ENCODE data around the gene KRTCAP3. TPM values are rescaled to one million over a fixed set of nuclear protein-coding genes. Genes with fewer than 3 reads are reported as not detected.

KRTCAP3 gene
- total and polyA plus RNA-seq, 2 of the 4 experiments (the other 2 are of a cell fraction), result 1.5 TPM; not detected in 1

DNA sequence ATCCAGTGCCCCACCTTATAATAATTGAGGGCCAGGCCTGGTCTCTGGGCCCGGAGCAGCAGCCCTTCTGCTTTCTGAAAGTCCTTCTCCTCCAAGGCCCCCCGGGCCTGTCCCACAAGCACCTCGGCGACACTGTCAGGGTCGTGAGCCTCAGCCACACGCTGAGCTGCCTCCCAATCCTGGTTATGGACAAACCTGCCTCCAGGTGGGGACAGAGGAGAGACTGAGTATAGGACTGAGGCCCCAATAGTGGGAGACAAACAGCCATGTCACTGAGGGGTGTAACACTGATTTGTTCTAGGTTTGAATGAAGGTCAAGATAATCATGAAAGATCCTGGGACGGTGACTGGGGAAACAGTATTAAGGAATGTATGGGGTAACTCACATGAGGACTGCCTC is 11.8 kb downstream of the KRTCAP3 start:
- Histone ChIP-seq H3K56ac (ENCODE audit: extremely low read depth, insufficient read depth, low read length) (no peak overlapping the region), H3K18ac (ENCODE audit: low read depth, low read length) (no peak overlapping the region), H2AK5ac (ENCODE audit: low read depth, low read length) (no peak overlapping the region), H3K27me3 (ENCODE audit: control insufficient read depth, insufficient read depth, low read length) (no peaks in the 10 kb centered on the region), H3K4me2 (ENCODE audit: low read depth, low read length) (no peak overlapping the region), H4K8ac (ENCODE audit: low read depth in 2 of 2, low read length in 2 of 2) (no peak overlapping the region), H4K20me1 (ENCODE audit: insufficient read depth, low read length) (no peaks in the 10 kb centered on the region), H3K9me1 (ENCODE audit: insufficient read depth, low read length) (0 out of 2 replicates have a peak, but pooled peaks cover 7% of the 10 kb centered on the region), H2BK20ac (ENCODE audit: low read depth, low read length) (no peak overlapping the region), H2BK120ac (ENCODE audit: low read depth, low read length) (no peak overlapping the region), H2BK5ac (ENCODE audit: low read depth, low read length, poor library complexity, severe bottlenecking) (no peak overlapping the region), H2AFZ (replicated peaks; ENCODE audit: low read length, poor library complexity) (no peak overlapping the region), H3K4ac (ENCODE audit: low read depth, low read length) (no peak overlapping the region), H2BK15ac (ENCODE audit: low read depth, low read length) (no peak overlapping the region), H4K91ac (ENCODE audit: insufficient read depth, low read depth, low read length) (no peak overlapping the region), H2AK9ac (replicated peaks; ENCODE audit: low read depth, low read length, poor library complexity) (no peak overlapping the region), H3K9me3 (ENCODE audit: control insufficient read depth, insufficient read depth, low read length) (no peaks in the 10 kb centered on the region), H3K4me1 (ENCODE audit: control insufficient read depth, insufficient read depth, low read length) (no peaks in the 10 kb centered on the region), H3K27ac (ENCODE audit: insufficient read depth, low read length) (no peak overlapping the region), H3K79me1 (ENCODE audit: low read depth in 1 of 2, low read length in 2 of 2) (no peaks in the 10 kb centered on the region), H3K9ac (ENCODE audit: low read depth, low read length) (no peak overlapping the region), H3K14ac (replicated peaks; ENCODE audit: low read depth, low read length) (no peak overlapping the region), H3K23ac (ENCODE audit: low read depth, low read length) (no peak overlapping the region), H4K5ac (ENCODE audit: low read depth, low read length) (no peak overlapping the region), H3K4me3 (ENCODE audit: insufficient read depth, low read depth, low read length) (no peak overlapping the region), H3K36me3 (ENCODE audit: control insufficient read depth, insufficient read depth, low read length) (peaks cover 46% of the 10 kb centered on the region)
- no peak for TF ChIP-seq RAD21 (IDR thresholded peaks at IDR 0.05; ENCODE audit: low read length)
- no peak for TF ChIP-seq RFX5 (IDR thresholded peaks at IDR 0.05; ENCODE audit: low read depth, low read length)
- TF ChIP-seq BHLHE40 (IDR thresholded peaks at IDR 0.05; ENCODE audit: low read depth, low read length), result no peak
- TF ChIP-seq RCOR1 (IDR thresholded peaks at IDR 0.05; ENCODE audit: insufficient replicate concordance, low read length), result no peak
- TF ChIP-seq, protein P1, sequence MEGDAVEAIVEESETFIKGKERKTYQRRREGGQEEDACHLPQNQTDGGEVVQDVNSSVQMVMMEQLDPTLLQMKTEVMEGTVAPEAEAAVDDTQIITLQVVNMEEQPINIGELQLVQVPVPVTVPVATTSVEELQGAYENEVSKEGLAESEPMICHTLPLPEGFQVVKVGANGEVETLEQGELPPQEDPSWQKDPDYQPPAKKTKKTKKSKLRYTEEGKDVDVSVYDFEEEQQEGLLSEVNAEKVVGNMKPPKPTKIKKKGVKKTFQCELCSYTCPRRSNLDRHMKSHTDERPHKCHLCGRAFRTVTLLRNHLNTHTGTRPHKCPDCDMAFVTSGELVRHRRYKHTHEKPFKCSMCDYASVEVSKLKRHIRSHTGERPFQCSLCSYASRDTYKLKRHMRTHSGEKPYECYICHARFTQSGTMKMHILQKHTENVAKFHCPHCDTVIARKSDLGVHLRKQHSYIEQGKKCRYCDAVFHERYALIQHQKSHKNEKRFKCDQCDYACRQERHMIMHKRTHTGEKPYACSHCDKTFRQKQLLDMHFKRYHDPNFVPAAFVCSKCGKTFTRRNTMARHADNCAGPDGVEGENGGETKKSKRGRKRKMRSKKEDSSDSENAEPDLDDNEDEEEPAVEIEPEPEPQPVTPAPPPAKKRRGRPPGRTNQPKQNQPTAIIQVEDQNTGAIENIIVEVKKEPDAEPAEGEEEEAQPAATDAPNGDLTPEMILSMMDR (conservative IDR thresholded peaks at IDR 0.05; ENCODE audit: low read depth, low read length), result no peak
- TF ChIP-seq, protein P2, sequence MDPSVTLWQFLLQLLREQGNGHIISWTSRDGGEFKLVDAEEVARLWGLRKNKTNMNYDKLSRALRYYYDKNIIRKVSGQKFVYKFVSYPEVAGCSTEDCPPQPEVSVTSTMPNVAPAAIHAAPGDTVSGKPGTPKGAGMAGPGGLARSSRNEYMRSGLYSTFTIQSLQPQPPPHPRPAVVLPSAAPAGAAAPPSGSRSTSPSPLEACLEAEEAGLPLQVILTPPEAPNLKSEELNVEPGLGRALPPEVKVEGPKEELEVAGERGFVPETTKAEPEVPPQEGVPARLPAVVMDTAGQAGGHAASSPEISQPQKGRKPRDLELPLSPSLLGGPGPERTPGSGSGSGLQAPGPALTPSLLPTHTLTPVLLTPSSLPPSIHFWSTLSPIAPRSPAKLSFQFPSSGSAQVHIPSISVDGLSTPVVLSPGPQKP (IDR thresholded peaks at IDR 0.05; ENCODE audit: borderline replicate concordance, low read depth, low read length), result no peak
- no peak for TF ChIP-seq SMC3 (IDR thresholded peaks at IDR 0.05; ENCODE audit: low read depth, low read length)
- TF ChIP-seq, protein P3, sequence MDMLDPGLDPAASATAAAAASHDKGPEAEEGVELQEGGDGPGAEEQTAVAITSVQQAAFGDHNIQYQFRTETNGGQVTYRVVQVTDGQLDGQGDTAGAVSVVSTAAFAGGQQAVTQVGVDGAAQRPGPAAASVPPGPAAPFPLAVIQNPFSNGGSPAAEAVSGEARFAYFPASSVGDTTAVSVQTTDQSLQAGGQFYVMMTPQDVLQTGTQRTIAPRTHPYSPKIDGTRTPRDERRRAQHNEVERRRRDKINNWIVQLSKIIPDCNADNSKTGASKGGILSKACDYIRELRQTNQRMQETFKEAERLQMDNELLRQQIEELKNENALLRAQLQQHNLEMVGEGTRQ (IDR thresholded peaks at IDR 0.05; ENCODE audit: low read depth, low read length), result no peak
- no peak for TF ChIP-seq MXI1 (IDR thresholded peaks at IDR 0.05; ENCODE audit: borderline replicate concordance, low read depth, low read length)
- TF ChIP-seq CEBPB (IDR thresholded peaks at IDR 0.05; ENCODE audit: low read depth, low read length), result no peak
- TF ChIP-seq MAZ (IDR thresholded peaks at IDR 0.05; ENCODE audit: borderline replicate concordance, low read depth, low read length), result no peak
- TF ChIP-seq MAFK (IDR thresholded peaks at IDR 0.05; ENCODE audit: low read depth, low read length), result no peak
- TF ChIP-seq FOS (IDR thresholded peaks at IDR 0.05; ENCODE audit: low read depth, low read length), result no peak
- TF ChIP-seq POLR2A (IDR thresholded peaks at IDR 0.05; ENCODE audit: low read depth, low read length), result no peak
- TF ChIP-seq CHD1 (IDR thresholded peaks at IDR 0.05; ENCODE audit: low read depth, low read length), result no peak
- no peak for TF ChIP-seq NFE2L2 (IDR thresholded peaks at IDR 0.05; ENCODE audit: low read depth, low read length)
- ATAC-seq (ENCODE audit: low read depth) (no peak), DNase-seq (no peak)
- CTCF ChIA-PET, result no interaction called here
- dilution Hi-C loops (cut with HindIII; ENCODE audit: low sequenced_read_pairs, unreplicated experiment) (no loop called here), intact Hi-C loops (cut with micrococcal nuclease) (no loop called here), in situ Hi-C loops (cut with MboI; ENCODE audit: low sequenced_read_pairs) (no loop called here)
- POLR2A ChIA-PET (ENCODE audit: unreplicated experiment), result interaction anchor here (0.6 kb wide), 1 partner anchor 8 kb away, joined by 3 read pairs; no protein-coding TSS in a partner anchor
- WGBS, 2 experiments (ENCODE audit: extremely low coverage in 2 of 2, insufficient read length in 1 of 2), result no CpG with 5 or more reads among the region's 7 CpGs
- no TSS peak for BruUV-seq (replicated peaks)

All from IMR-90 (cell line).